HepG2 (cell line): ENCODE data around the gene SLC16A7.

Experiments
- ARID2 ChIP-seq: sonication (generic); formaldehyde crosslinking; IDR thresholded peaks from 2 replicates; pipeline ENCODE4 v1.8.1; 2022; ENCODE audit warnings: mild to moderate bottlenecking, missing genetic modification reagents, borderline replicate concordance
- HNF4A ChIP-seq: sonication (generic); formaldehyde crosslinking; IDR thresholded peaks from 2 replicates; pipeline ENCODE4 v1.4.0; 2020; ENCODE audit warnings: missing genetic modification reagents
- MLXIP ChIP-seq: sonication (generic); formaldehyde crosslinking; IDR thresholded peaks from 2 replicates; pipeline ENCODE4 v1.9.0; 2021; ENCODE audit warnings: missing genetic modification reagents, borderline replicate concordance
- POLR2AphosphoS5 ChIP-seq: IDR thresholded peaks from 2 replicates; pipeline ENCODE4 v1.6.1; 2012; ENCODE audit warnings: low read depth, low read length
- SMC3 ChIP-seq: IDR thresholded peaks from 2 replicates; pipeline ENCODE4 v1.6.1; 2011; ENCODE audit warnings: low read length, improper control_type of control experiment
- SPEN ChIP-seq: sonication (generic); formaldehyde crosslinking; IDR thresholded peaks from 2 replicates; pipeline ENCODE4 v1.5.1; 2020; ENCODE audit warnings: low read depth, mild to moderate bottlenecking, missing genetic modification reagents
- SRSF4 ChIP-seq: fragments of 200-400 bp; formaldehyde crosslinking; IDR thresholded peaks from one replicate; pipeline ENCODE4 v1.6.1; 2018; ENCODE audit warnings: mild to moderate bottlenecking, low read depth, low read length, moderate library complexity; ENCODE audit not compliant: poor library complexity, severe bottlenecking
- ZSCAN29 ChIP-seq: sonication (generic); formaldehyde crosslinking; conservative IDR thresholded peaks from 2 replicates; pipeline ENCODE4 v1.4.0; 2020; ENCODE audit warnings: mild to moderate bottlenecking, missing genetic modification reagents

- no peak for TF ChIP-seq ZSCAN29 (CRISPR knock-in tag)
- TF ChIP-seq SMC3 = no peak
- no peak for TF ChIP-seq MLXIP (CRISPR knock-in tag)
- TF ChIP-seq ARID2 (CRISPR knock-in tag) = no peak
- TF ChIP-seq SRSF4 = no peak
- no peak for TF ChIP-seq HNF4A (CRISPR knock-in tag)
- no peak for TF ChIP-seq POLR2AphosphoS5
- no peak for TF ChIP-seq SPEN (CRISPR knock-in tag)
These were observed 121.6 kb downstream of the SLC16A7 start for GRCh38 chr12:59717436-59717835.
